Astrocyte (in vitro differentiated cells and primary cell): ENCODE data around the gene TMF1. TPM values are rescaled to one million over a fixed set of nuclear protein-coding genes. Genes with fewer than 3 reads are reported as not detected.
A peak's percentile ranks its signal among the peaks of the same experiment; 100 is the strongest.

Source experiments
- DNase-seq: peaks from one replicate; pipeline ENCODE4 v3.0.0-alpha.2; 2010; ENCODE audit warnings: low read depth
- FAIRE-seq: peaks from 2 replicates; lab custom pipeline; 2011; peaks lifted over from hg19 to GRCh38; lab: Jason Lieb, UNC
- H2AFZ ChIP-seq: 2 replicates; pipeline ENCODE4 v1.6.0; 2012; ENCODE audit warnings: low read depth, low read length, inconsistent platforms
- H3K27ac ChIP-seq: 2 replicates; pipeline ENCODE4 v1.5.1; 2011; ENCODE audit warnings: low read depth, low read length, inconsistent platforms
- H3K27me3 ChIP-seq: 2 replicates; pipeline ENCODE4 v1.6.0; 2011; ENCODE audit warnings: low read length, inconsistent platforms; ENCODE audit not compliant: insufficient read depth
- H3K36me3 ChIP-seq: 2 replicates; pipeline ENCODE4 v1.5.1; 2011; ENCODE audit warnings: low read length, inconsistent platforms; ENCODE audit not compliant: insufficient read depth
- H3K4me1 ChIP-seq: 2 replicates; pipeline ENCODE4 v1.5.1; 2011; ENCODE audit warnings: low read length, inconsistent platforms; ENCODE audit not compliant: insufficient read depth
- H3K4me2 ChIP-seq: 2 replicates; pipeline ENCODE4 v1.6.0; 2012; ENCODE audit warnings: low read length, inconsistent platforms
- H3K4me3 ChIP-seq: 2 replicates; pipeline ENCODE4 v1.5.1; 2011; ENCODE audit warnings: low read depth, mild to moderate bottlenecking, low read length, inconsistent platforms; ENCODE audit not compliant: insufficient read depth
- H3K79me2 ChIP-seq: 2 replicates; pipeline ENCODE4 v1.6.0; 2012; ENCODE audit warnings: mild to moderate bottlenecking, low read length, inconsistent platforms; ENCODE audit not compliant: insufficient read depth
- H3K9ac ChIP-seq: 2 replicates; pipeline ENCODE4 v1.6.0; 2012; ENCODE audit warnings: mild to moderate bottlenecking, low read length, inconsistent platforms
- H3K9me3 ChIP-seq: 2 replicates; pipeline ENCODE4 v1.5.1; 2012; ENCODE audit warnings: low read depth, mild to moderate bottlenecking, low read length, inconsistent platforms; ENCODE audit not compliant: insufficient read depth
- H4K20me1 ChIP-seq: 2 replicates; pipeline ENCODE4 v1.6.0; 2012; ENCODE audit warnings: low read length, inconsistent platforms; ENCODE audit not compliant: insufficient read depth
- H3K27ac Mint-ChIP-seq: one replicate; pipeline ENCODE4 v1.8.0; 2021; ENCODE audit warnings: mild to moderate bottlenecking, mixed read lengths; ENCODE audit not compliant: unreplicated experiment
- H3K27me3 Mint-ChIP-seq: one replicate; pipeline ENCODE4 v1.8.0; 2021; ENCODE audit warnings: low read depth, mixed read lengths; ENCODE audit not compliant: unreplicated experiment
- H3K36me3 Mint-ChIP-seq: one replicate; pipeline ENCODE4 v1.8.0; 2021; ENCODE audit warnings: low read depth, mixed read lengths; ENCODE audit not compliant: unreplicated experiment
- H3K4me1 Mint-ChIP-seq: one replicate; pipeline ENCODE4 v1.8.0; 2021; ENCODE audit warnings: low read depth, mixed read lengths; ENCODE audit not compliant: unreplicated experiment
- H3K4me3 Mint-ChIP-seq: one replicate; pipeline ENCODE4 v1.8.0; 2021; ENCODE audit warnings: mild to moderate bottlenecking, moderate library complexity, mixed read lengths; ENCODE audit not compliant: unreplicated experiment
- H3K9me3 Mint-ChIP-seq: one replicate; pipeline ENCODE4 v1.8.0; 2021; ENCODE audit warnings: mild to moderate bottlenecking, mixed read lengths; ENCODE audit not compliant: unreplicated experiment
- EZH2 ChIP-seq: IDR thresholded peaks from 2 replicates; pipeline ENCODE4 v1.6.1; 2012; ENCODE audit warnings: mild to moderate bottlenecking, low read length, inconsistent platforms; ENCODE audit not compliant: insufficient read depth
- total RNA-seq: library from RNA; stranded (reverse); gene quantifications from 2 replicates; pipeline ENCODE4 v1.2.1, GENCODE V29; 2021
- TF ChIP-seq, protein P1 (sequence below): IDR thresholded peaks from 2 replicates; pipeline ENCODE4 v1.5.1; 2011; ENCODE audit warnings: low read depth, mild to moderate bottlenecking, inconsistent platforms, low read length, moderate library complexity; ENCODE audit not compliant: insufficient read depth

TMF1 gene
- total RNA-seq, 1 donor from 2014 or later, result 46.8 TPM

DNA sequence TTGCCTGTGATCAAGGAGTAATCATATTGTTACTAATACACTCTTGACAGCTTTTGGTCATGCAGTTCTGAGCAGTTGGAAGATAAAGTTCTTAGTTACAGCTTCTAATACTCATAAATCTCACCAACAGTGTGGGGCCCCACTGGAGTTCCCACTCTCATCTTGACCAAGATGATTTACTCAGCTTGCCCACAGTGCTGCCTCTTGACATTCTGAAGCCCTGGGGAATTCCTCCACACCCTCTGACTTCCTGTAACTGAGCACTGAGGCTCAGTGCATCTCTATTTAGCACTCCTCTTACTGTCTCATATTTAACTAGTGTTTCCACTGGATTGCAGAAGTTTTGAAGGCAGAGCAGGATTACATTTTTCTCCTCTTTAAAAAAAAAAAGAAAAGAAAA lies 30.7 kb upstream of the TMF1 start:
- Histone ChIP-seq H3K36me3 (no peaks in the 10 kb centered on the region), H3K79me2 (peaks cover 49% of the 10 kb centered on the region), H3K27me3 (no peaks in the 10 kb centered on the region), H3K4me1 (peaks cover 55% of the 10 kb centered on the region), H3K27ac (peak overlapping the region; percentile 56), H3K9ac (peak overlapping the region; percentile 38), H4K20me1 (peaks cover 15% of the 10 kb centered on the region), H2AFZ (no peak overlapping the region), H3K4me2 (peak overlapping the region; percentile 89), H3K4me3 (no peak overlapping the region), H3K9me3 (no peaks in the 10 kb centered on the region)
- Mint-ChIP-seq H3K4me3 (peak overlapping the region; percentile 70), H3K4me1 (peaks cover 36% of the 10 kb centered on the region), H3K36me3 (peaks cover under 1% of the 10 kb centered on the region), H3K9me3 (no peaks in the 10 kb centered on the region), H3K27ac (peak overlapping the region; percentile 95), H3K27me3 (no peaks in the 10 kb centered on the region)
- peak; percentile 82 for DNase-seq
- FAIRE-seq, result no peak
- TF ChIP-seq, protein P1, sequence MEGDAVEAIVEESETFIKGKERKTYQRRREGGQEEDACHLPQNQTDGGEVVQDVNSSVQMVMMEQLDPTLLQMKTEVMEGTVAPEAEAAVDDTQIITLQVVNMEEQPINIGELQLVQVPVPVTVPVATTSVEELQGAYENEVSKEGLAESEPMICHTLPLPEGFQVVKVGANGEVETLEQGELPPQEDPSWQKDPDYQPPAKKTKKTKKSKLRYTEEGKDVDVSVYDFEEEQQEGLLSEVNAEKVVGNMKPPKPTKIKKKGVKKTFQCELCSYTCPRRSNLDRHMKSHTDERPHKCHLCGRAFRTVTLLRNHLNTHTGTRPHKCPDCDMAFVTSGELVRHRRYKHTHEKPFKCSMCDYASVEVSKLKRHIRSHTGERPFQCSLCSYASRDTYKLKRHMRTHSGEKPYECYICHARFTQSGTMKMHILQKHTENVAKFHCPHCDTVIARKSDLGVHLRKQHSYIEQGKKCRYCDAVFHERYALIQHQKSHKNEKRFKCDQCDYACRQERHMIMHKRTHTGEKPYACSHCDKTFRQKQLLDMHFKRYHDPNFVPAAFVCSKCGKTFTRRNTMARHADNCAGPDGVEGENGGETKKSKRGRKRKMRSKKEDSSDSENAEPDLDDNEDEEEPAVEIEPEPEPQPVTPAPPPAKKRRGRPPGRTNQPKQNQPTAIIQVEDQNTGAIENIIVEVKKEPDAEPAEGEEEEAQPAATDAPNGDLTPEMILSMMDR, result no peak
- no peak for TF ChIP-seq EZH2

DNA sequence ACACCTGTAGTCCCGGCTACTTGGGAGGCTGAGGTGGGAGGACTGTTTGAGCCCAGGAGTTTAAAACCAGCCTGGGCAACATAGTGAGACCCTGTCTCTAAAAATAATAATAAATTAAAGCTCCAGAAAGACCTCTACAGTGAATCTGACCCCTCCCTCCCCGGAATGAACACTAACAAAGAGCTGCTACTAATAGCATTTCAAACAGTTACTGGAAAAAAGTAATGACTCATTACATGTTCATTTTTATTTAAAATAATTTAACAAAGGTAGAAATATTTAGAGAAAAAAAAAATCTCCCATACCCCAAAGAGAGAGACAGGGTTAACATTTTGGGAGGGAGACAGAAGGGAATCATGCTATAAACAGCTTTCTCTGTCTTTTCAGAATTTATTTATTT lies 30.2 kb upstream of the TMF1 start:
- FAIRE-seq (no peak), DNase-seq (no peak)
- H3K27ac ChIP-seq, result peak overlapping the region; percentile 56
- no peak overlapping the region for H3K4me3 ChIP-seq
- H3K79me2 ChIP-seq, result peaks cover 49% of the 10 kb centered on the region
- H3K4me3 Mint-ChIP-seq, result peak overlapping the region; percentile 70
- H2AFZ ChIP-seq, result no peak overlapping the region
- H3K4me1 Mint-ChIP-seq, result peaks cover 39% of the 10 kb centered on the region
- H3K27me3 ChIP-seq, result no peaks in the 10 kb centered on the region
- no peaks in the 10 kb centered on the region for H3K9me3 Mint-ChIP-seq
- peak overlapping the region; percentile 38 for H3K9ac ChIP-seq
- no peaks in the 10 kb centered on the region for H3K27me3 Mint-ChIP-seq
- no peaks in the 10 kb centered on the region for H3K9me3 ChIP-seq
- peak overlapping the region; percentile 95 for H3K27ac Mint-ChIP-seq
- peaks cover 2% of the 10 kb centered on the region for H3K36me3 Mint-ChIP-seq
- H4K20me1 ChIP-seq, result peaks cover 12% of the 10 kb centered on the region
- H3K36me3 ChIP-seq, result no peaks in the 10 kb centered on the region
- TF ChIP-seq, protein P1, result no peak
- TF ChIP-seq EZH2, result no peak
- peaks cover 52% of the 10 kb centered on the region for H3K4me1 ChIP-seq
- H3K4me2 ChIP-seq, result peak overlapping the region; percentile 89

DNA sequence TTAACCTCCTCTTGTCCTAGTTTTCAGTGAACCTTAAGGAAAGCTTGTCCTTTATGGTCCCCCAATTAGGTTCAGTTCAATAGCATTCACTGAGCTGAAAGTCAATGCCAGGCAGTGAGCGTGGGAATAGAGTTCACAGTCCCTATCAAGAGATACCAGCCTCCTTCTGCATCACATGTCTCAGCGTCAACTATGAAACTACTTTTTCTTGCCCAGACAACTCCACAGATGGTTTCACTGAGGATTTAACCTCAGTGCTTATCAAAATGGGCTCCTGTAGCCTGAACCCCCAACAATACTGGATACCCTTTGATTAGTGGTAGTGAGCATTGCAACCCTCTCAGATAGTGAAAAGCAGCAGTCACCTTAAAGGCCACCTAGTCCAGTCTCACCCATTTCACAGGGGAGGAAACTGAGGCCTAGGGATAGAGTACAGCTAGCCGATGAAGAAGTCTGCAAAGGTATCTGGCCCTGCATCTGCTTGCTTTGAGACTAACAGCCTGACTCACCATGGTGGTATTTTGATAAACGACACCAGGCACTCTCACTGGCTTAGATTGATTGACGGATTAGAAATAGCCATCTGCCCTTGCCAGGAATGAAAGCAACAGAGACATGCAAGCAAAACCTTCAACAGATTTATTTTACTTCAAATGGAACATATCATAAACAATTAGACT lies 29.6 kb upstream of the TMF1 start:
- Histone ChIP-seq H3K27me3 (no peaks in the 10 kb centered on the region), H3K4me1 (peaks cover 47% of the 10 kb centered on the region), H3K9ac (no peak overlapping the region), H2AFZ (no peak overlapping the region), H3K4me2 (peak overlapping the region; percentile 40), H3K79me2 (peaks cover 50% of the 10 kb centered on the region), H3K9me3 (no peaks in the 10 kb centered on the region), H3K27ac (no peak overlapping the region), H3K36me3 (no peaks in the 10 kb centered on the region), H3K4me3 (no peak overlapping the region), H4K20me1 (peaks cover 12% of the 10 kb centered on the region)
- H3K4me3 Mint-ChIP-seq, result peak overlapping the region; percentile 22
- H3K9me3 Mint-ChIP-seq, result no peaks in the 10 kb centered on the region
- FAIRE-seq, result peak; percentile 56
- peak overlapping the region; percentile 95 for H3K27ac Mint-ChIP-seq
- peaks cover 4% of the 10 kb centered on the region for H3K36me3 Mint-ChIP-seq
- peaks cover 43% of the 10 kb centered on the region for H3K4me1 Mint-ChIP-seq
- no peak for TF ChIP-seq EZH2
- TF ChIP-seq, protein P1, result no peak
- H3K27me3 Mint-ChIP-seq, result no peaks in the 10 kb centered on the region
- peak; percentile 51 for DNase-seq
